ENCODE measurements around the gene STEAP3. TPM values are rescaled to one million over a fixed set of nuclear protein-coding genes. Genes with fewer than 3 reads are reported as not detected.

STEAP3 gene
- polyA plus RNA-seq, 4 donors: 1.3 to 19.2 (median 3.2) TPM

- Histone ChIP-seq H3K27me3 (ENCODE audit: control insufficient read depth in 3 of 3, insufficient read depth in 3 of 3, low read length in 3 of 3) (peaks cover 0 to 11% (median 0%) of the 10 kb centered on the region in 3 donors), H3K27ac (ENCODE audit: low read depth in 1 of 3, low read length in 2 of 3) (no peak overlapping the region), H3K36me3 (ENCODE audit: control insufficient read depth in 3 of 3, insufficient read depth in 2 of 3, low read depth in 1 of 3, low read length in 3 of 3) (no peaks in the 10 kb centered on the region), H3K4me1 (ENCODE audit: control insufficient read depth in 3 of 3, insufficient read depth in 2 of 3, low read depth in 1 of 3, low read length in 2 of 3) (no peaks in the 10 kb centered on the region), H3K4me3 (ENCODE audit: low read depth in 1 of 3, low read length in 3 of 3) (no peak overlapping the region), H3K9me3 (ENCODE audit: control insufficient read depth in 2 of 2, insufficient read depth in 1 of 2, low read depth in 1 of 2, low read length in 1 of 2) (no peaks in the 10 kb centered on the region)
- FAIRE-seq: no peak
- DNase-seq: peak; percentile 20 to 30
- WGBS, 3 donors: 48 to 58% (median 50%) methylated on average over 6 of the region's 6 CpGs
Measured at GRCh38 chr2:119218478-119219064, 5.1 kb upstream of the STEAP3 start.

GRCh38 chr2:119219873-119220272, 3.8 kb upstream of the STEAP3 start:
- Histone ChIP-seq H3K27me3 (ENCODE audit: control insufficient read depth in 3 of 3, insufficient read depth in 3 of 3, low read length in 3 of 3) (peaks cover 0 to 21% (median 0%) of the 10 kb centered on the region in 3 donors), H3K27ac (ENCODE audit: low read depth in 1 of 3, low read length in 2 of 3) (no peak overlapping the region), H3K9me3 (ENCODE audit: control insufficient read depth in 2 of 2, insufficient read depth in 1 of 2, low read depth in 1 of 2, low read length in 1 of 2) (no peaks in the 10 kb centered on the region), H3K4me3 (ENCODE audit: low read depth in 1 of 3, low read length in 3 of 3) (no peak overlapping the region), H3K36me3 (ENCODE audit: control insufficient read depth in 3 of 3, insufficient read depth in 2 of 3, low read depth in 1 of 3, low read length in 3 of 3) (no peaks in the 10 kb centered on the region), H3K4me1 (ENCODE audit: control insufficient read depth in 3 of 3, insufficient read depth in 2 of 3, low read depth in 1 of 3, low read length in 2 of 3) (peaks cover 0 to 10% (median 0%) of the 10 kb centered on the region in 3 donors)
- 42 to 50% (median 44%) methylated on average over 6 of the region's 6 CpGs for WGBS, 3 donors
- FAIRE-seq (no peak), DNase-seq (no peak)

GRCh38 chr2:119220720-119221301, 2.8 kb upstream of the STEAP3 start:
- 88 to 94% (median 94%) methylated on average over 2 of the region's 2 CpGs for WGBS, 3 donors
- FAIRE-seq (no peak), DNase-seq (no peak)
- H3K27me3 ChIP-seq (ENCODE audit: control insufficient read depth in 3 of 3, insufficient read depth in 3 of 3, low read length in 3 of 3): peaks cover 0 to 24% (median 0%) of the 10 kb centered on the region in 3 donors
- H3K4me1 ChIP-seq (ENCODE audit: control insufficient read depth in 3 of 3, insufficient read depth in 2 of 3, low read depth in 1 of 3, low read length in 2 of 3): peaks cover 0 to 19% (median 0%) of the 10 kb centered on the region in 3 donors
- no peak overlapping the region for H3K27ac ChIP-seq (ENCODE audit: low read depth in 1 of 3, low read length in 2 of 3)
- H3K36me3 ChIP-seq (ENCODE audit: control insufficient read depth in 3 of 3, insufficient read depth in 2 of 3, low read depth in 1 of 3, low read length in 3 of 3): no peaks in the 10 kb centered on the region
- H3K4me3 ChIP-seq (ENCODE audit: low read depth in 1 of 3, low read length in 3 of 3): no peak overlapping the region
- no peaks in the 10 kb centered on the region for H3K9me3 ChIP-seq (ENCODE audit: control insufficient read depth in 2 of 2, insufficient read depth in 1 of 2, low read depth in 1 of 2, low read length in 1 of 2)

GRCh38 chr2:119221609-119222008, 2.0 kb upstream of the STEAP3 start:
- FAIRE-seq (no peak), DNase-seq (no peak)
- 44 to 59% (median 53%) methylated on average over 5 of the region's 5 CpGs for WGBS, 3 donors
- Histone ChIP-seq H3K4me1 (ENCODE audit: control insufficient read depth in 3 of 3, insufficient read depth in 2 of 3, low read depth in 1 of 3, low read length in 2 of 3) (peaks cover 0 to 20% (median 0%) of the 10 kb centered on the region in 3 donors), H3K36me3 (ENCODE audit: control insufficient read depth in 3 of 3, insufficient read depth in 2 of 3, low read depth in 1 of 3, low read length in 3 of 3) (no peaks in the 10 kb centered on the region), H3K27ac (ENCODE audit: low read depth in 1 of 3, low read length in 2 of 3) (no peak overlapping the region), H3K27me3 (ENCODE audit: control insufficient read depth in 3 of 3, insufficient read depth in 3 of 3, low read length in 3 of 3) (peaks cover 0 to 24% (median 0%) of the 10 kb centered on the region in 3 donors), H3K4me3 (ENCODE audit: low read depth in 1 of 3, low read length in 3 of 3) (no peak overlapping the region), H3K9me3 (ENCODE audit: control insufficient read depth in 2 of 2, insufficient read depth in 1 of 2, low read depth in 1 of 2, low read length in 1 of 2) (no peaks in the 10 kb centered on the region)

GRCh38 chr2:119222213-119222612, 1.4 kb upstream of the STEAP3 start:
- Histone ChIP-seq H3K27ac (ENCODE audit: low read depth in 1 of 3, low read length in 2 of 3) (no peak overlapping the region), H3K9me3 (ENCODE audit: control insufficient read depth in 2 of 2, insufficient read depth in 1 of 2, low read depth in 1 of 2, low read length in 1 of 2) (no peaks in the 10 kb centered on the region), H3K36me3 (ENCODE audit: control insufficient read depth in 3 of 3, insufficient read depth in 2 of 3, low read depth in 1 of 3, low read length in 3 of 3) (no peaks in the 10 kb centered on the region), H3K4me1 (ENCODE audit: control insufficient read depth in 3 of 3, insufficient read depth in 2 of 3, low read depth in 1 of 3, low read length in 2 of 3) (peaks cover 0 to 20% (median 0%) of the 10 kb centered on the region in 3 donors), H3K27me3 (ENCODE audit: control insufficient read depth in 3 of 3, insufficient read depth in 3 of 3, low read length in 3 of 3) (peaks cover 0 to 24% (median 0%) of the 10 kb centered on the region in 3 donors), H3K4me3 (ENCODE audit: low read depth in 1 of 3, low read length in 3 of 3) (no peak overlapping the region)
- FAIRE-seq (no peak), DNase-seq (no peak)
- 75 to 86% (median 83%) methylated on average over 2 of the region's 2 CpGs for WGBS, 3 donors

GRCh38 chr2:119222863-119223520, 642 bp upstream of the STEAP3 start:
- H3K36me3 ChIP-seq (ENCODE audit: control insufficient read depth in 3 of 3, insufficient read depth in 2 of 3, low read depth in 1 of 3, low read length in 3 of 3): no peaks in the 10 kb centered on the region
- 71 to 75% (median 73%) methylated on average over 21 to 22 of the region's 22 CpGs for WGBS, 3 donors
- DNase-seq (no peak), FAIRE-seq (no peak)
- H3K27ac ChIP-seq (ENCODE audit: low read depth in 1 of 3, low read length in 2 of 3): no peak overlapping the region
- H3K4me1 ChIP-seq (ENCODE audit: control insufficient read depth in 3 of 3, insufficient read depth in 2 of 3, low read depth in 1 of 3, low read length in 2 of 3): peaks cover 0 to 20% (median 0%) of the 10 kb centered on the region in 3 donors
- H3K27me3 ChIP-seq (ENCODE audit: control insufficient read depth in 3 of 3, insufficient read depth in 3 of 3, low read length in 3 of 3): peaks cover 0 to 24% (median 0%) of the 10 kb centered on the region in 3 donors
- H3K9me3 ChIP-seq (ENCODE audit: control insufficient read depth in 2 of 2, insufficient read depth in 1 of 2, low read depth in 1 of 2, low read length in 1 of 2): no peaks in the 10 kb centered on the region
- H3K4me3 ChIP-seq (ENCODE audit: low read depth in 1 of 3, low read length in 3 of 3): peak overlapping the region in 1 of 3 donors; percentile 63

GRCh38 chr2:119224391-119225104, 914 bp downstream of the STEAP3 start:
- 2 to 19% (median 17%) methylated on average over 13 of the region's 13 CpGs for WGBS, 3 donors
- Histone ChIP-seq H3K4me3 (ENCODE audit: low read depth in 1 of 3, low read length in 3 of 3) (peak overlapping the region; percentile 27 to 63 (median 34)), H3K9me3 (ENCODE audit: control insufficient read depth in 2 of 2, insufficient read depth in 1 of 2, low read depth in 1 of 2, low read length in 1 of 2) (no peaks in the 10 kb centered on the region), H3K27me3 (ENCODE audit: control insufficient read depth in 3 of 3, insufficient read depth in 3 of 3, low read length in 3 of 3) (peaks cover 0 to 24% (median 0%) of the 10 kb centered on the region in 3 donors), H3K27ac (ENCODE audit: low read depth in 1 of 3, low read length in 2 of 3) (peak overlapping the region in 1 of 3 donors; percentile 27), H3K36me3 (ENCODE audit: control insufficient read depth in 3 of 3, insufficient read depth in 2 of 3, low read depth in 1 of 3, low read length in 3 of 3) (no peaks in the 10 kb centered on the region), H3K4me1 (ENCODE audit: control insufficient read depth in 3 of 3, insufficient read depth in 2 of 3, low read depth in 1 of 3, low read length in 2 of 3) (peaks cover 0 to 20% (median 0%) of the 10 kb centered on the region in 3 donors)
- FAIRE-seq (no peak), DNase-seq (peak in 1 of 2 donors; percentile 21)

Data from small intestine (tissue), 7 donors.